BLaER1 (cell line): ENCODE results near the gene ITIH4.

Source experiments
- H3K27ac ChIP-seq: shearing (Covaris generic); formaldehyde crosslinking; 2 replicates; pipeline ENCODE4 v1.8.1; 2022
- H3K27me3 ChIP-seq: shearing (Covaris generic); formaldehyde crosslinking; 2 replicates; pipeline ENCODE4 v1.8.1; 2022
- H3K36me3 ChIP-seq: shearing (Covaris generic); formaldehyde crosslinking; 2 replicates; pipeline ENCODE4 v1.8.1; 2022
- H3K4me1 ChIP-seq: shearing (Covaris generic); formaldehyde crosslinking; 2 replicates; pipeline ENCODE4 v1.8.1; 2022
- H3K4me2 ChIP-seq: shearing (Covaris generic); formaldehyde crosslinking; 2 replicates; pipeline ENCODE4 v1.8.1; 2022
- H3K4me3 ChIP-seq: shearing (Covaris generic); formaldehyde crosslinking; 2 replicates; pipeline ENCODE4 v1.8.1; 2022
- H3K9ac ChIP-seq: shearing (Covaris generic); formaldehyde crosslinking; 2 replicates; pipeline ENCODE4 v1.8.1; 2022
- H3K9me3 ChIP-seq: shearing (Covaris generic); formaldehyde crosslinking; 2 replicates; pipeline ENCODE4 v1.8.1; 2022
- H4K20me1 ChIP-seq: shearing (Covaris generic); formaldehyde crosslinking; 2 replicates; pipeline ENCODE4 v1.8.1; 2022
- Cebpa-rat ChIP-seq: shearing (Covaris generic); IDR thresholded peaks from 2 replicates; pipeline ENCODE4 v1.8.1; 2022

Gene ITIH4

DNA sequence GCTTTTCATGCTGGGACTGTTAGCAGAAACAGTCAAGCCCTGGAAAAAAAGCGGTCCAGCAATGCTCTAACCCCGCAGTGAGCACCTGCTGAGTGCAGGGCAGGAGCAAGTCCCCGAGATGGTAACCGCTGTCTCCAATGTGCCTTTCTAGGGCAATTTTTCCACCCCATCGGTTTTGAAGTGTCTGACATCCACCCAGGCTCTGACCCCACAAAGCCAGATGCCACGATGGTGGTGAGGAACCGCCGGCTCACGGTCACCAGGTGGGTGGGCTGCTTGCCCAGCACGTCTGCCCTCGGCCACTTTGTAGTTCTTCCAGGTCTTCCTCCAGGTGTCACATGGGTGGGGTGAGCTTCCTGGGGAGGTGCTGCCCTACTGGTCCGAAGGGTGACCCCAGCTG is 39.1 kb downstream of the ITIH4 start:
- H3K9ac ChIP-seq: peak overlapping the region; percentile 79

GRCh38 chr3:52790741-52791140 is 39.7 kb downstream of the ITIH4 start:
- Histone ChIP-seq H3K9me3 (no peaks in the 10 kb centered on the region), H3K4me3 (0 out of 2 replicates have a peak overlapping the region, but pooled peaks have one; percentile 4), H4K20me1 (no peaks in the 10 kb centered on the region), H3K9ac (peak overlapping the region; percentile 79), H3K27ac (peak overlapping the region; percentile 93), H3K4me1 (peaks cover 74% of the 10 kb centered on the region), H3K27me3 (no peaks in the 10 kb centered on the region), H3K36me3 (no peaks in the 10 kb centered on the region), H3K4me2 (peak overlapping the region; percentile 90)
- TF ChIP-seq Cebpa-rat: no peak

More for the DNA sequence above, 39.1 kb downstream of the ITIH4 start:
- Histone ChIP-seq H3K4me3 (0 out of 2 replicates have a peak overlapping the region, but pooled peaks have one; percentile 4), H3K27ac (peak overlapping the region; percentile 93), H3K4me2 (peak overlapping the region; percentile 90), H3K27me3 (no peaks in the 10 kb centered on the region), H4K20me1 (no peaks in the 10 kb centered on the region), H3K36me3 (no peaks in the 10 kb centered on the region), H3K9me3 (no peaks in the 10 kb centered on the region), H3K4me1 (peaks cover 81% of the 10 kb centered on the region)
- no peak for TF ChIP-seq Cebpa-rat

DNA sequence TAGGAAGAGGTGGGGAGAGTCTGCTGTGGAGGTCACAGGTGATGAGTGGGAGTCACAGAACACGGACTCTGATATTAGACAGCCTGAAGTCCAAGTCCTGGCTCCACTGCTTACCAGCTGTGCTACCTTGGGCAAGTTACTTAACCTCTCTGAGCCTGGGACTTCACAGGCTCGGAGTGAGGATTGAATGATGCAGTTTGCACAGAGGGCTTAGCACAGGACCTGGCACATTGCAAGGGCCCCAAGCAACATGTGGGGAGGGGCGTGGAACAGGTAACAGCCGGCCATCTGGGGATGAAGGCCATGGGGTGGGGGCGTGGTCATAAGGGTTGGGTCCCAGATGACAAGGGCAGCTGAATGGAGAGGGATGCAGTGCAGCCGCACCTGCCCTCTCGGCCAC is 40.1 kb downstream of the ITIH4 start:
- Histone ChIP-seq H4K20me1 (no peaks in the 10 kb centered on the region), H3K27ac (peak overlapping the region; percentile 93), H3K4me1 (peaks cover 70% of the 10 kb centered on the region), H3K4me2 (peak overlapping the region; percentile 90), H3K9me3 (no peaks in the 10 kb centered on the region), H3K36me3 (no peaks in the 10 kb centered on the region), H3K27me3 (no peaks in the 10 kb centered on the region), H3K4me3 (no peak overlapping the region), H3K9ac (peak overlapping the region; percentile 79)
- no peak for TF ChIP-seq Cebpa-rat

DNA sequence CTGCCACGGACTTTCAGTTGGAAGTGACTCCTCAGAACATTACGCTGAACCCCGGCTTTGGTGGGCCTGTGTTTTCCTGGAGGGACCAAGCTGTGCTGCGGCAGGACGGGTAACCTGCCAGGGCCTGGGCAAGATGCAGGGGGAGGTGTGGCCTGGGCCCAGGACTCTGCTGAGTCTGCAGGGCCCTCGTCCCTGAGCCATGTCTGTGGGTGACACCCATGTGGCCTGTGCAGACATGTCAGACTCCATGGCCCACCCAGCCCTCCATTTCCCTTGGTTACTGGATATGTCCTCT is 40.8 kb downstream of the ITIH4 start:
- H3K27me3 ChIP-seq: no peaks in the 10 kb centered on the region
- H3K4me2 ChIP-seq: peak overlapping the region; percentile 90
- no peak overlapping the region for H3K4me3 ChIP-seq

DNA sequence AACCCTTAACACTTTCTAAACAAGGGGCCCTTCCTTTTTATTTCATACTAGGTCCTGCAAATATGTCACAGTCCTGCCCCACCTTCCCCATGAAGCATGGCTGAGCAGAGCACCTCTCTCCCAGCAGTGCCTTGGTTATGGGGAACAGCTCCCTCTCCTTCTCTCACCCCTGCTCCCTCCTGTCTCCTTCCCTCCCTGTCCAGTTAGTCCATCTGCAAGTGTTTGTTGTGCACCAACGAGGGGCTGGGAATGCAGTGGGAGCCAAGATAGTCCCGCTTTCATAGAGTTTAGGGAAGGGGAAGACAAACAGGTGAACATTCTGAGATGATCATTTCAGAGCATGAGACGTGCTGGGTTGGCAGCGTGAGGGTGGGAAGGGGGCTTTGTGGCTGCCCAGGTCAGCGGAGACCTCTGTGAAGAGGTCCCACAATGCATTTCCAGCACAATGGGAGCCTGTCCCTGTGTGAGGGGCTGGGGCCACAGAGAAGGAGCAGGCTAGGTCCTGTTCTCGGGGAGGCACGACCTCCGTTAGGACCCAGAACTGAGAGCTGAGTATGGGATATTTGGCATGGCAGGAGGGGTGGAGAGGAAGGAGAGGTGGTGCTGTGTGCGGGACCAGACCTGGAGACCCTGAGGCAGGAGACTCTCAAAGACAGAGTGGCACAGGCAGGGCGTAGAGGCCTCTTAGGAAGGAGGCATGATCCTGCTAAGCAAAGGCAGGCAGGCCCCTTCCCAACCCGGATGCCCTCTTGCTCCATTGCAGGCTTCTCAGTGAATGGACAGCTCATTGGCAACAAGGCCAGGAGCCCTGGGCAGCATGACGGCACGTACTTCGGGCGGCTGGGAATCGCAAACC is 41.4 kb downstream of the ITIH4 start:
- H3K4me1 ChIP-seq: peaks cover 58% of the 10 kb centered on the region
- no peak overlapping the region for H3K4me3 ChIP-seq
- peak overlapping the region; percentile 90 for H3K4me2 ChIP-seq
- no peaks in the 10 kb centered on the region for H3K27me3 ChIP-seq
- no peak for TF ChIP-seq Cebpa-rat
- H3K36me3 ChIP-seq: no peaks in the 10 kb centered on the region
- no peaks in the 10 kb centered on the region for H4K20me1 ChIP-seq
- peak overlapping the region; percentile 26; the same call in 1 of the 2 replicates for H3K9ac ChIP-seq
- no peaks in the 10 kb centered on the region for H3K9me3 ChIP-seq
- peak overlapping the region; percentile 93 for H3K27ac ChIP-seq

More for the DNA sequence above, 40.8 kb downstream of the ITIH4 start:
- Histone ChIP-seq H4K20me1 (no peaks in the 10 kb centered on the region), H3K27ac (peak overlapping the region; percentile 93), H3K4me1 (peaks cover 64% of the 10 kb centered on the region), H3K36me3 (no peaks in the 10 kb centered on the region), H3K9me3 (no peaks in the 10 kb centered on the region), H3K9ac (peak overlapping the region; percentile 26; the same call in 1 of the 2 replicates)
- TF ChIP-seq Cebpa-rat: no peak

DNA sequence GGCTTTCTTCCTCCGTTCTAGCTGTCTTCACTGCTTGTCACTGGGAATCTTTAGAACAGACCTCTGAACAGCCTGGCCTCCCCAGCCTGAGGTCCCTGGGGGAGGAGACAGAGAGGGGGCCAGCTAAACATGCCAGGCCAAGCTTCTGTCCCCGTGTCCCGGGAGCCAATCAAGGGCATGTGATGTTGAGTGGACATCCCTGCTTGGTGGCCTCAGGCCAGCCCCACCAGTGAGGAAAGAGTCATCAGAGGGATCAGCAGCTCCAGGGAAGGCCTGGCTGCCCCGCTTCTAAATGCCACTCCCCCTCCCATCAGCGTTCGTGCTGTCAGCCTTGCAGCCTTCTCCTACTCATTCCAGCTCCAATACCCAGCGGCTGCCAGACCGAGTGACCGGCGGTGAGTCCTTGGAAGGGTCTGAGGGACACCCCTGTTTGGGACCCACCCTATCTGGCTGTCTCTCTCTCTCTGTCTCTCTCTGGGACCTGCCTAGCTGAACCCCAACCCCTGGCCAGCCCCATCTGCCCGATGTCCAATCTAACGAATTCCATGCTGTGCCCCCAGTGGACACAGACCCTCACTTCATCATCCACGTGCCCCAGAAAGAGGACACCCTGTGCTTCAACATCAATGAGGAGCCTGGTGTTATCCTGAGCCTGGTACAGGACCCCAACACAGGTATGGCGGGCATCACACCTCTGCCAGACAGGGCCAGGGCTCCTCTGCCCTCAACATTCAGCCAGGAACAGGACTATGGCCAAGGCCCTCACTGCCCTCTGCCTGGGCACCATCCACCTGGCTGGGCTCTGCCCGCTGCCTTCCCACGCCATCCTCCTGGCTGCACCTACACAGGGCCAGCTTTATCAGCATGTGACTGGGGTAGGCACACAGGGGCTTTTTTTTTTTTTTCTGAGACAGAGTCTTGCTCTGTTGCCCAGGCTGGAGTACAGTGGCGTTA is 42.5 kb downstream of the ITIH4 start:
- Histone ChIP-seq H3K27ac (peak overlapping the region; percentile 93; the same call in 1 of the 2 replicates), H3K36me3 (no peaks in the 10 kb centered on the region), H3K27me3 (no peaks in the 10 kb centered on the region), H4K20me1 (no peaks in the 10 kb centered on the region), H3K9me3 (no peaks in the 10 kb centered on the region), H3K9ac (peak overlapping the region; percentile 11; the same call in 1 of the 2 replicates), H3K4me1 (peaks cover 47% of the 10 kb centered on the region), H3K4me3 (no peak overlapping the region), H3K4me2 (no peak overlapping the region; the same call in 1 of the 2 replicates)
- no peak for TF ChIP-seq Cebpa-rat

- Histone ChIP-seq H3K4me3 (no peak overlapping the region), H3K27me3 (no peaks in the 10 kb centered on the region), H3K4me1 (peaks cover 39% of the 10 kb centered on the region), H3K9ac (peak overlapping the region; percentile 11; the same call in 1 of the 2 replicates), H4K20me1 (no peaks in the 10 kb centered on the region), H3K36me3 (no peaks in the 10 kb centered on the region), H3K9me3 (no peaks in the 10 kb centered on the region), H3K27ac (0 out of 2 replicates have a peak overlapping the region, but pooled peaks have one; percentile 93), H3K4me2 (no peak overlapping the region; the same call in 1 of the 2 replicates)
- no peak for TF ChIP-seq Cebpa-rat
These were observed 43.2 kb downstream of the ITIH4 start for GRCh38 chr3:52787246-52787645.

GRCh38 chr3:52786330-52787215 is 43.9 kb downstream of the ITIH4 start:
- no peaks in the 10 kb centered on the region for H3K9me3 ChIP-seq
- H3K27ac ChIP-seq: 0 out of 2 replicates have a peak overlapping the region, but pooled peaks have one; percentile 93
- no peak for TF ChIP-seq Cebpa-rat
- peaks cover 38% of the 10 kb centered on the region for H3K4me1 ChIP-seq
- H3K4me3 ChIP-seq: no peak overlapping the region
- H3K27me3 ChIP-seq: no peaks in the 10 kb centered on the region
- H3K4me2 ChIP-seq: no peak overlapping the region
- no peaks in the 10 kb centered on the region for H3K36me3 ChIP-seq
- H3K9ac ChIP-seq: peak overlapping the region; percentile 11; the same call in 1 of the 2 replicates
- no peaks in the 10 kb centered on the region for H4K20me1 ChIP-seq
